ENCODE results near the gene ATG10. TPM values are rescaled to one million over a fixed set of nuclear protein-coding genes. Genes with fewer than 3 reads are reported as not detected.
A peak's percentile ranks its signal among the peaks of the same experiment; 100 is the strongest.

ATG10 gene
- total RNA-seq, 1 donor from 2014 or later, result 6.4 TPM

DNA sequence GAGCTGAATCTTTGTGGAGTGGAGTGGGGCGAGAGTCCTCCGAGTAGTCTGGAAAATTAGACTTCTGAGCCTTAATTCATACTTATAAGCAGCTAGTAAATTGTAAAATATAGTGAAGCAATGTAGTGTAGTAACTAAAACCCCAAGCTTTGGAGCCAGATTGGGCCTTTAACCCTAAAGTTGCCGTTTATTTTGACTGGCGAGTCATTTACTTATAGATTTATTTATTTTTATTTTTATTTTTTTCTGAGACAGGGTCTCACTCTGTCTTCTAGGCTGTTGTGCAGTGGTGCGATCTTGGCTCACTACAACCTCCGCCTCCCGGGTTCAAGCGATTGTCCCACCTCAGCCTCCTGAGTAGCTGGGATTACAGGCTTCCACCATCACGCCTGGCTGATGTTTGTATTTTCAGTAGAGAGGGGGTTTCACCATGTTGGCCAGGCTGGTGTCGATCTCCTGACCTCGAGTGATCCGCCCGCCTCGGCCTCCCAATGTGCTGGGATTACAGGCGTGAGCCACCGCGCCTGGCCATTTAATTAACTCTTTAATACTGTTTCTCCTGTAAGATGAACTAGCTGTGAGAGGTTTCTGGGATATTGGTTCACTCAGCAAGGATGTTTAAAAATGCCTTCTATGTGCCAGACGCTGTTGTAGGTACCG is 307.0 kb downstream of the ATG10 start:
- Histone ChIP-seq H3K27me3 (ENCODE audit: control insufficient read depth, insufficient read depth, low read length) (no peaks in the 10 kb centered on the region), H3K36me3 (ENCODE audit: control insufficient read depth, insufficient read depth, low read length) (peaks cover 5% of the 10 kb centered on the region), H3K4me3 (ENCODE audit: low read depth, low read length) (peak overlapping the region; percentile 86)
- TF ChIP-seq, protein P1, sequence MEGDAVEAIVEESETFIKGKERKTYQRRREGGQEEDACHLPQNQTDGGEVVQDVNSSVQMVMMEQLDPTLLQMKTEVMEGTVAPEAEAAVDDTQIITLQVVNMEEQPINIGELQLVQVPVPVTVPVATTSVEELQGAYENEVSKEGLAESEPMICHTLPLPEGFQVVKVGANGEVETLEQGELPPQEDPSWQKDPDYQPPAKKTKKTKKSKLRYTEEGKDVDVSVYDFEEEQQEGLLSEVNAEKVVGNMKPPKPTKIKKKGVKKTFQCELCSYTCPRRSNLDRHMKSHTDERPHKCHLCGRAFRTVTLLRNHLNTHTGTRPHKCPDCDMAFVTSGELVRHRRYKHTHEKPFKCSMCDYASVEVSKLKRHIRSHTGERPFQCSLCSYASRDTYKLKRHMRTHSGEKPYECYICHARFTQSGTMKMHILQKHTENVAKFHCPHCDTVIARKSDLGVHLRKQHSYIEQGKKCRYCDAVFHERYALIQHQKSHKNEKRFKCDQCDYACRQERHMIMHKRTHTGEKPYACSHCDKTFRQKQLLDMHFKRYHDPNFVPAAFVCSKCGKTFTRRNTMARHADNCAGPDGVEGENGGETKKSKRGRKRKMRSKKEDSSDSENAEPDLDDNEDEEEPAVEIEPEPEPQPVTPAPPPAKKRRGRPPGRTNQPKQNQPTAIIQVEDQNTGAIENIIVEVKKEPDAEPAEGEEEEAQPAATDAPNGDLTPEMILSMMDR (IDR thresholded peaks at IDR 0.05; ENCODE audit: insufficient read depth, low read length, poor library complexity, severe bottlenecking), result no peak
- DNase-seq (ENCODE audit: low read depth), result no peak

- Histone ChIP-seq H3K27me3 (ENCODE audit: control insufficient read depth, insufficient read depth, low read length) (no peaks in the 10 kb centered on the region), H3K4me3 (ENCODE audit: low read depth, low read length) (no peak overlapping the region), H3K36me3 (ENCODE audit: control insufficient read depth, insufficient read depth, low read length) (no peaks in the 10 kb centered on the region)
- TF ChIP-seq, protein P1 (IDR thresholded peaks at IDR 0.05; ENCODE audit: insufficient read depth, low read length, poor library complexity, severe bottlenecking), result no peak
- no peak for DNase-seq (ENCODE audit: low read depth)
Measured at GRCh38 chr5:82283893-82284292, 312.1 kb downstream of the ATG10 start.

GRCh38 chr5:82285206-82285605 is 313.4 kb downstream of the ATG10 start:
- Histone ChIP-seq H3K36me3 (ENCODE audit: control insufficient read depth, insufficient read depth, low read length) (no peaks in the 10 kb centered on the region), H3K4me3 (ENCODE audit: low read depth, low read length) (no peak overlapping the region), H3K27me3 (ENCODE audit: control insufficient read depth, insufficient read depth, low read length) (no peaks in the 10 kb centered on the region)
- TF ChIP-seq, protein P1 (IDR thresholded peaks at IDR 0.05; ENCODE audit: insufficient read depth, low read length, poor library complexity, severe bottlenecking), result no peak
- no peak for DNase-seq (ENCODE audit: low read depth)

GRCh38 chr5:82287625-82288024 is 315.8 kb downstream of the ATG10 start:
- Histone ChIP-seq H3K27me3 (ENCODE audit: control insufficient read depth, insufficient read depth, low read length) (no peaks in the 10 kb centered on the region), H3K4me3 (ENCODE audit: low read depth, low read length) (no peak overlapping the region), H3K36me3 (ENCODE audit: control insufficient read depth, insufficient read depth, low read length) (no peaks in the 10 kb centered on the region)
- DNase-seq (ENCODE audit: low read depth), result no peak
- TF ChIP-seq, protein P1 (IDR thresholded peaks at IDR 0.05; ENCODE audit: insufficient read depth, low read length, poor library complexity, severe bottlenecking), result no peak

- no peak for DNase-seq (ENCODE audit: low read depth)
- no peak overlapping the region for H3K4me3 ChIP-seq (ENCODE audit: low read depth, low read length)
- H3K36me3 ChIP-seq (ENCODE audit: control insufficient read depth, insufficient read depth, low read length), result no peaks in the 10 kb centered on the region
- H3K27me3 ChIP-seq (ENCODE audit: control insufficient read depth, insufficient read depth, low read length), result no peaks in the 10 kb centered on the region
- TF ChIP-seq, protein P1 (IDR thresholded peaks at IDR 0.05; ENCODE audit: insufficient read depth, low read length, poor library complexity, severe bottlenecking), result no peak
Measured at GRCh38 chr5:82290005-82290404, 318.2 kb downstream of the ATG10 start.

DNA sequence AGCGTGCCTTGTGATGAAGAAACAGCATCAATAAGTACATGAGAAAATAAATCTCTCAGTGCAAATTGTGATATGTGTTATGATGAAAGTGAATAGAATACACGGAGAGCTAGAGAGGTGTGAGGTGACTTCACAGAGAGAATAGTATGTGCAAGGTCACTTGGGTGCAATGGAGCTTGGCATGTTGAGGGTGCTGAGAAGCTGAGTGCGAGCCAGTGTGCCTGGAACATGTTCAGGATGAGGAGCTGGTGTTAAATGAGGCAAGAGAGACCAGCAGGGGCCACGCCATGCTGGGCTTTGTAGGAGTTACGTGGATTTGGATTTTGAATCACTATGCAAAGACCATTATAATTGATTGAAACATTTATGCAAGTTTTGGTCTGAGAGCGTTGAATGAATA is 319.1 kb downstream of the ATG10 start:
- H3K4me3 ChIP-seq (ENCODE audit: low read depth, low read length), result no peak overlapping the region
- H3K36me3 ChIP-seq (ENCODE audit: control insufficient read depth, insufficient read depth, low read length), result no peaks in the 10 kb centered on the region
- TF ChIP-seq, protein P1 (IDR thresholded peaks at IDR 0.05; ENCODE audit: insufficient read depth, low read length, poor library complexity, severe bottlenecking), result no peak

More for the DNA sequence above, 319.1 kb downstream of the ATG10 start:
- no peaks in the 10 kb centered on the region for H3K27me3 ChIP-seq (ENCODE audit: control insufficient read depth, insufficient read depth, low read length)
- DNase-seq (ENCODE audit: low read depth), result no peak
